SHP77 (cell line): ENCODE results near the gene CEACAM21.
"Not testable (repeated sequence)": the region's sequence is repeated elsewhere in the genome, so short reads cannot be mapped to it uniquely, and the experiment has no call there.

Experiments
- DNase-seq, 2 experiments: peaks; one replicate each; lab custom pipeline; 2025; lab: John Stamatoyannopoulos, UW

The CEACAM21 gene

GRCh38 chr19:41549884-41550283 is 26.1 kb upstream of the CEACAM21 start:
- no peak for DNase-seq

- no peak for DNase-seq
Observed at GRCh38 chr19:41551212-41551610, 24.8 kb upstream of the CEACAM21 start.

- no peak for DNase-seq
Observed at GRCh38 chr19:41551711-41552110, 24.3 kb upstream of the CEACAM21 start.

GRCh38 chr19:41552558-41552957 is 23.4 kb upstream of the CEACAM21 start:
- DNase-seq, result no peak

GRCh38 chr19:41553804-41554203 is 22.2 kb upstream of the CEACAM21 start:
- DNase-seq, result no peak

DNA sequence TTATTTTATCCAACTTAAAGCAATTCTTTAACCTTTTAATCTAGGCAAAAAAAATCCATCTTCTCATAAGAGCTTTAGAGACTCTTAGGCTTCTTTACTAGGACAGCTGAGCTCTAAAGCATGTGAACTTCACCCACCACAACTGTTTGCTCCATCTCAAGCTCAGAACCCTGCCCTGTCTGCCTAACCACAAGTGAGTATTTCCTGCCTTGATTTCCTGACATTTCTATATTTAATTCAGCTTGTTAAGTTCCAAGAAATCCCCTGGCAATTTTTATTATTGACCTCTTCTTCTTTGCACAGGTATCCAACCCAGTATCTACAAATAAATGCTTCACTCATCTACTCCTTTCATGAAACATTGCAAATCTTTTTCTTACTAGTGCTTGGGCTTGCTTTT is 21.1 kb upstream of the CEACAM21 start:
- DNase-seq, result no peak

DNA sequence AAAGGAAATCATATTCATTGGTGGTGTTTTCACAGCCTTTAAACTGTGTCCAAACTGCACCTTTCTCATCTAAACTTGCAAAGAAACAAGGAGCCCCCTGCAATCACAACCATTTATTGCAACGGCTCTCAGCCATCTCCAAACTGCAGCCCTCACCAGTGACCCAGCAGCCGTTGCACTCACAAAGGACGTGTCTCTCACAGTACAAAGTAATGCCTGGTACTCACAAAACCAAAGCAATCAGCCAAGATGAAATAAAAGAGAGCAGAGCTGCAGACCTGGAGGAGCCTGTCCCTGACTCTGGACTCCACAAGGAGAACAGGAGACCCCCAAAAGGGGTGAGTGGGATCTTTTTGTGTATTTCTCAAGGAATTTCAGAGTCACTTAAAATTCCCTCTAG is 20.2 kb upstream of the CEACAM21 start:
- no peak for DNase-seq

DNA sequence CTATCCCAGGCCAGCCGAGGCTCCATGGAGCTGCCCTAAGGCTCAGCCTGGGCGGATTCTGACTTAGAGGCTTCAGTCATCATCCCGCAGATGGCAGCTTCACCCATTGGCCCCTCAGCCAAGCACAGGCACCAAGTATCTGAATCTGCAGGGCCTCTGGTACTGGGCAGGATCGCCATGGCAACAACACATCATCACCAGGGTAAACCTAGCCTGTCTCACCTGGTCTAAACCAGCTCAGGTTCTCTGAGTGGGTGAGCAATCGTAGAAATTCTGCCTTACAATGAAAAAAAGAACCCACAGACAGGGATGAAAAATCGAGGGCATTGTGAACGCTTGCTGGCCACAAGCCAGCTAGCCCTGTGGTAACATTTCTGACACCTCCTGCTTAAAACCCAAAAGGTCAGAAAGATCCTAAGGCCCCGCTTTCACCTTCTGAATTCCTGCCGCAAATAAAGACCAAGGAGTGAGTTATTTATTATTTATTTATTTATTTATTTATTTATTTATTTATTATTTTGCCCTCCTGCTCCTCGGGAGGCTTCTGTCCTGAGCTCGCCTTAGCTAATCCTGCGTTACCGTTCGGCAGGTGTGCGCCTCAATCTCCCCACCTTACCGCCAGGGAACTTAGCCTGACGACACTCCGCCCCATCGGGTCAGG is 12.0 kb upstream of the CEACAM21 start:
- no peak for DNase-seq

DNA sequence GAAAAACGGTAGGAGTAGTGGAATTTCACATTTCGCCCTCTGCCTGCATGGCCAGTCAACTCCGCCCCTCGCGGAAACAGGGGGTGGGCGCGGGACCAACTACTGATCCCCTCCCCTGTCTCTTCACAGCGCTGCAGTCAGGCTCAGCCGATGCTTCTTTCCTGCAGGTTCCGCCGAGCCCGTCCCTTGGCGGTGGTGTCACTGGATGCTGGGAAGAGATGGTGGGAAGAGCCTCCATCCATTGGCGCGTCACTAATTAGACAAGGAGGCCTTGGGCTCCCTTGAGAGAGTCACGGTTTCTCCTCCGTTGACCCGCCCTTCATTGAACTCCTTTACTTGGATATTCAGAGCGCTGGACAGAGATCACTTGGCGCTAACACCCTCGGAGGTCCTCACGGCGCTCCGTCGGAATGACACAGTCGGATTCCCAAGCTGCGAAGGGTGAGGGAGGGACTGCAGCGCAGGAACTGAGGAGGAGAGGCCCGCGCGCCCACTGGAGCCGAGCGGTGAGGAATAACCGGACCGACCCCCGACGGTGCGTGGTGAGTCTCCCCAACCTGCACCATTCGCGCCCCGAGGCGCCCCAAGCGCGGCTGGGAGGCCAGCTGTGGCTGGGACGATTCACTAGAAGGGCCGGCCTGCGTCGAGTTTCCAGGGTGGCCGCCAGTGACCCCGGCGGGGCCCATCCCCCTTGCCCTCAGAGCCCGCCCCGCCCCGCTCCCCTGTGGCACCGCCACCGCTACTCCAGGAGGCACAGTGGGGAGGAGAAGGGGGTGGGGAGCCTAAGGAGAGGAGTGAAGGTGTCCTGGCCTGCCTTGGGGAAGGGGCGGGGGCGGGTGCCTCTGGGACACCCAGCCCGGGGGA is 11.2 kb upstream of the CEACAM21 start:
- no peak for DNase-seq

DNA sequence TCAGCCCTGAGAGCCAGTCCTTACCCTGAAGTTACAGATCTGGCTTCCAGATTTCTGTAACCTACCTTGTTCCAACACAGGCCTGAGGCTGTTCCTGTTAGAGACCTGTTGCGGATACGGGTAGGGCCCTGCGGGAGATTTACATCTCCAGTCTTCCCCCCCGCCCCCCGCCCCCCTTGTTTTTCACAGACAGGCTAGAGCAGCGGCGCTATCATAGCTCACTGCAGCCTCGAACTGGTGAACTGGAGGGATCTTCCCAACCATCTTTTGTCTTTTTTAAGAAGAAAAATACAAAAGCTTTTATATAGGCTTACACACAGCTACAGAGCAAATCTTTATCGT is 10.6 kb upstream of the CEACAM21 start:
- DNase-seq, result no peak

- DNase-seq, result peak in 1 of 2 experiments; percentile 3
Observed at GRCh38 chr19:41566001-41566400, 10.0 kb upstream of the CEACAM21 start.

DNA sequence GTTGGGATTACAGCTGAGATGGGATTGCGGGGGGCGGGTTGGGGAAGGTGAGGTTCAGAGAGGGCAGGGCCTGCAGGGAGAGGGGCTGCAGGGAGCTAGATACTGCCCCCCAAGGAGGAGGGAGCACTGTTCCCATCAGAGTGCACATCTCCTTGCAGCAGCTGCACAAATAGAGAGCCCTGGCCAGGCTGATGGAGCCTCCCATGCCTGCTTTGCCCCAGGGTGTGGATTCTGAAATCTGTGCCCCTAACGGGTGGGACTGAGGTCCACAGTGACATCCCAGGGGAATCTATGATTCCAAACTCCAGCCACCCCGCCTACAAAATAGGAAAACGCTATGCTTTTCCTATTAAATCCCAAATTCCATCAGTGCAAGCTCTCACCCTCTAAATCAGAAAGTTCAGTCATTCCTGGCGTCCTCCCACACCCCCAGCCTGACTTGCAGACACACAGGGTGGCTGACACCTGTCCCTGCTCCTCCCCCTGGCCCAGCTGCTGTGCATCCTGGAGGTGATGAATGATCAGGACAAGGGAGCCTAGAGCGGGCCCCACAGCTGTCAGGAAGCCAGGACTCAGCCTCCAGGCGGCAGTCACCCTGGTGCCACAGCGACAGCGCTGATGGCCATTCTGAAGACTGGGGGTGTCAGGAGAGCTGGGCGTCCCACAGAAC is 6.3 kb upstream of the CEACAM21 start:
- peak; percentile 74 to 77 for DNase-seq

- no peak for DNase-seq
Observed at GRCh38 chr19:41570179-41570578, 5.8 kb upstream of the CEACAM21 start.

DNA sequence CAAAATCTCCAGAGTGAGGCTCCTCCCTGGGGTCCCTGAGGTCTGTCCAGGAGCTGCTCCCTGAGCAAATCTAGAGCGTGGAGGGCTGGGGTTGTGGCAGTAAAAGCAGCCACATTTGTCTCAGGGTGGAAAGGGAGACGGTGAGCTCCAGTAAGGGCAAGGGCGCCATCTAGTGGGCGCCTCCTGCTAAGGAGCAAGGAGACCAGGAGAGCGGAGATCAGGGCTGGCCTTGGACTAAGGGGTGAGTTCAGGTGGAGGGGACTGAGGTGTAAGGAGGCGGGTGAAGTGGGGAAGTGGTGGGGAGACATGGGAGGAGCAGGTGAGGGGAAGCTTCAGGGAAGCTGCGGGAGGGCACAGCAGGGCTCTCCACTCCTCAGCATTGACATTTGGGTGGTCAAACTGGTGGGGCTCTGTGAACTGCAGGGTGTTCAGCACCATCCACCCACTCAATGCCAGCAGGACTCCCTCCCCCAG is 5.3 kb upstream of the CEACAM21 start:
- peak; percentile 80 to 81 for DNase-seq

GRCh38 chr19:41577144-41577830 is 1.3 kb downstream of the CEACAM21 start:
- DNase-seq, result no peak

DNA sequence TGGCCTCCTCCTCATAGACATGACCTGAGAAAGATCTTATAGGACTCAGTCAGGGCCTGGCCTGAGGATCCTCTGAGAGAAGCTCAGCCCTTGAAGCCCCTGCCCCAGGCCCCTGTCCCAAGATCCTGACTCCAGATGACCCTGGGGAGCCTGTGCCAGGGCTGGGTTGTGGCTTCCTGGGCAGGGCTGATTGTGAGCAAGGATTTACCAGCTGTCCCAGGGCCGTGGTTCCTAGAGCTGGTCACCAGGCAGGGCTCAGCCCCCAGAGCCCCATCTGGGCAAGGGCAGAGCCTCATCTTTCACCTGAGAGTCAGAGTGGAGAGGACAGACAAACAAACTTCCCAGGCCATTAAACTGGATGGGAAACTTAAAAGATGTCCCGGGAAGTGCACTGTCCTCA is 1.9 kb downstream of the CEACAM21 start:
- DNase-seq, result no peak

DNA sequence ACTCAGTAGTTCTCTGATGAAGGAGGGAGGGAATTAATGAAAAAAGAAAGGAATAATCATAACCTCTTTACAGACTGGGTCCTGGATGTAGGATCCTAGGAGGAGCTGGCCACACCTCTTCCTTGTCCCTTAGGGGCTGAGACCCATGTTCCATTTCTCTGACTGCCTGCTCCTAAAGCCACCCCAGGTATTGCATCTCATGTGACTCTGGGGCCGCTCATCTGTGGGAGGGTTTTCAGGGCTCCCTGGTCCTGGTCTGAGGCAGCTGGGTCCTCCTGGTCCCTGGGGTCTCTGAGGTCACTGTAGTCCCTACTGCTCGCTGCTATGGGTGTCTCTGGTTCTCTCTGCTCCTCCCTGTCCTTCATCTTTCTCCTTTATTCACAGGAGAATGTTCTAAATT is 2.9 kb downstream of the CEACAM21 start:
- no peak for DNase-seq

GRCh38 chr19:41581068-41581467 is 5.1 kb downstream of the CEACAM21 start:
- not testable (repeated sequence) for DNase-seq

DNA sequence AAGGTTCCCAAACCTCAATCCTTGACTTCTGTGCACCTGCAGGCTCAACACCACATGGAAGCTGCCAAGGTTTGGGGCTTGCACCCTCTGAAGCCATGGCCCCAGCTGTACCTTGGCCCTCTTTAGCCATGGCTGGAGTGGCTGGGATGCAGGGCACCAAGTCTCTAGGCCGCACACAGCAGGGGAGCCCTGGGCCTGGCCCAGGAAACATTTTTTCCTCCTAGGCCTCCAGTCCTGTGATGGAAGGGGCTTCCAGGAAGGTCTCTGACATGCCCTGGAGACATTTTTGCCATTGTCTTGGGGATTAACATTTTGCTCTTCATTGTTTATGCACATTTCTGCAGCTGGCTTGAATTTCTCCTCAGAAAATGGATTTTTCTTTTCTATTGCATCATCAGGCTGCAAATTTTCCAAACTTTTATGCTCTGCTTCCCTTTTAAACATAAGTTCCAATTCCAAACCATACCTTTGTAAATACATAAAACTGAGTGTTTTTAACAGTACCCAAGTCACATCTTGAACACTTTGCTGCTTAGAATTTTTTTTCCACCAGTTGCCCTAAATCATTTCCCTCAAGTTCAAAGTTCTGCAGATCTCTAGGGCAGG is 6.7 kb downstream of the CEACAM21 start:
- DNase-seq, result not testable (repeated sequence)

- no peak for DNase-seq
Observed at GRCh38 chr19:41584260-41584810, 8.4 kb downstream of the CEACAM21 start.

DNA sequence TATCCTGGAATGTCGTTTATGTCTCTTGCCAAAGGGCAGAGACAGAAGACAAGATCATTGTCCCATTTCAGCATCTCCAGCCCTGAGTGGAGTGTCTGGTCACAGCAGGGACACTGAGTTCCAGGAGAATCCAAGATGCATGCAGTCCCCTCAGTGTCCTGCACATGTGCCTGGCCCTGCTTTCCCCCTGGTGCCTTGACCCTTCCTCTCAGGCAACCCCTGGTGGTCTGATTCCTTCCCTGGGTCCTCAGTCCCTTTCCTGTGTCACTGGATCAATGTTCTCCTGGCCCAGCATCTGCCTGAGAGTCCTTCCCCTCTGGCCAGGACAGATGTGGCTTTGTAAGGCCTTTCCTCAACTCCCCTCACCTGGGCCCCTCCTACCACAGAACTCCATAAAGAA is 9.0 kb downstream of the CEACAM21 start:
- DNase-seq, result no peak

GRCh38 chr19:41586064-41586463 is 10.1 kb downstream of the CEACAM21 start:
- no peak for DNase-seq
